ENCODE measurements around the gene AMT.
A peak's percentile ranks its signal among the peaks of the same experiment; 100 is the strongest.

Gene AMT

GRCh38 chr3:49389297-49389696, 33.0 kb downstream of the AMT start:
- DNase-seq (ENCODE audit: low read depth in 3 of 3, low spot score in 1 of 3), result no peak

- no peak for DNase-seq (ENCODE audit: low read depth in 3 of 3, low spot score in 1 of 3)
Observed at GRCh38 chr3:49388289-49388820, 33.9 kb downstream of the AMT start.

- no peak for DNase-seq (ENCODE audit: low read depth in 3 of 3, low spot score in 1 of 3)
Observed at GRCh38 chr3:49387721-49388120, 34.6 kb downstream of the AMT start.

- DNase-seq (ENCODE audit: low read depth in 3 of 3, low spot score in 1 of 3), result no peak
Observed at GRCh38 chr3:49386056-49386756, 36.1 kb downstream of the AMT start.

- DNase-seq (ENCODE audit: low read depth in 3 of 3, low spot score in 1 of 3), result no peak
Observed at GRCh38 chr3:49385617-49386016, 36.7 kb downstream of the AMT start.

GRCh38 chr3:49383387-49383786, 38.9 kb downstream of the AMT start:
- DNase-seq (ENCODE audit: low read depth in 3 of 3, low spot score in 1 of 3), result no peak

GRCh38 chr3:49378249-49378895, 43.9 kb downstream of the AMT start:
- DNase-seq (ENCODE audit: low read depth in 3 of 3, low spot score in 1 of 3), result no peak

GRCh38 chr3:49377483-49377882, 44.8 kb downstream of the AMT start:
- peak in 1 of 3 donors; percentile 27 for DNase-seq (ENCODE audit: low read depth in 3 of 3, low spot score in 1 of 3)

GRCh38 chr3:49371946-49372345, 50.3 kb downstream of the AMT start:
- DNase-seq (ENCODE audit: low read depth in 3 of 3, low spot score in 1 of 3), result no peak

- DNase-seq (ENCODE audit: low read depth in 3 of 3, low spot score in 1 of 3), result no peak
Observed at GRCh38 chr3:49370585-49371290, 51.5 kb downstream of the AMT start.

Data from stimulated activated CD4-positive, alpha-beta T cell treated with anti-CD3 and anti-CD28 coated beads, TNF-alpha, amount 100 ng/mL, for 1 hour (primary cell).